Right lung (tissue), 5 donors: Measurements from ENCODE around the gene SSC5D. TPM values are rescaled to one million over a fixed set of nuclear protein-coding genes. Genes with fewer than 3 reads are reported as not detected.
"Not testable (repeated sequence)": the region's sequence is repeated elsewhere in the genome, so short reads cannot be mapped to it uniquely, and the experiment has no call there.

Experiments used
- DNase-seq, 2 donors: peaks; one replicate each; pipeline ENCODE4 v3.0.0-alpha.2; 2013
- polyA plus RNA-seq, 5 donors: library from polyadenylated mRNA; unstranded; fragments of 120-200 nt; gene quantifications; one replicate each; pipeline versions ENCODE4 v1.2.1 to v1.2.3, GENCODE V29; 2013; ENCODE audit warnings: inconsistent platforms in 1 of 5, low replicate concordance in 1 of 5; ENCODE audit not compliant: insufficient read length in 5 of 5, insufficient read depth in 1 of 5

SSC5D gene
- polyA plus RNA-seq, 5 donors: 3.1 to 15.6 (median 8.8) TPM

GRCh38 chr19:55486971-55487923, 989 bp upstream of the SSC5D start:
- DNase-seq: peak in 1 of 2 donors; percentile 59

GRCh38 chr19:55488986-55489710, 912 bp downstream of the SSC5D start:
- no peak for DNase-seq

GRCh38 chr19:55489711-55490477, 1.7 kb downstream of the SSC5D start:
- no peak for DNase-seq

GRCh38 chr19:55490478-55491432, 2.5 kb downstream of the SSC5D start:
- no peak for DNase-seq

GRCh38 chr19:55491546-55492360, 3.5 kb downstream of the SSC5D start:
- DNase-seq: no peak

GRCh38 chr19:55492362-55492944, 4.2 kb downstream of the SSC5D start:
- no peak for DNase-seq

- DNase-seq: no peak
Observed at GRCh38 chr19:55493052-55493644, 4.9 kb downstream of the SSC5D start.

- no peak for DNase-seq
Observed at GRCh38 chr19:55493645-55494171, 5.5 kb downstream of the SSC5D start.

GRCh38 chr19:55494172-55494761, 6.0 kb downstream of the SSC5D start:
- DNase-seq: no peak

- DNase-seq: no peak
Observed at GRCh38 chr19:55495646-55496349, 7.6 kb downstream of the SSC5D start.

GRCh38 chr19:55496820-55497219, 8.6 kb downstream of the SSC5D start:
- DNase-seq: not testable (repeated sequence)

GRCh38 chr19:55497763-55498162, 9.5 kb downstream of the SSC5D start:
- no peak for DNase-seq

GRCh38 chr19:55498246-55498840, 10.1 kb downstream of the SSC5D start:
- DNase-seq: no peak

- DNase-seq: no peak
Observed at GRCh38 chr19:55500368-55500952, 12.2 kb downstream of the SSC5D start.

- DNase-seq: no peak
Observed at GRCh38 chr19:55502197-55502952, 14.1 kb downstream of the SSC5D start.

- DNase-seq: no peak
Observed at GRCh38 chr19:55503157-55503501, 14.9 kb downstream of the SSC5D start.
